Measurements from ENCODE around the gene B9D1.

Gene B9D1

GRCh38 chr17:19304209-19304608 lies 58.3 kb downstream of the B9D1 start:
- H3K9me3 ChIP-seq (ENCODE audit: insufficient read depth, low read length), result no peaks in the 10 kb centered on the region
- no peaks in the 10 kb centered on the region for H3K9me2 ChIP-seq (replicated peaks; ENCODE audit: insufficient read depth, low read length)
- H3K4me2 ChIP-seq (ENCODE audit: low read depth, low read length, poor library complexity, severe bottlenecking), result no peak overlapping the region
- H3K36me3 ChIP-seq (ENCODE audit: low read length), result no peaks in the 10 kb centered on the region
- no peaks in the 10 kb centered on the region for H4K20me1 ChIP-seq (ENCODE audit: low read depth, low read length)
- TF ChIP-seq EZH2phosphoT487 (conservative IDR thresholded peaks at IDR 0.05; ENCODE audit: low read length), result no peak
- no peak for TF ChIP-seq CTCF (IDR thresholded peaks at IDR 0.05; ENCODE audit: insufficient read depth, low read length, poor library complexity, severe bottlenecking)
- no peak overlapping the region for H3K27ac ChIP-seq (ENCODE audit: low read depth, low read length)
- H3F3A ChIP-seq (ENCODE audit: insufficient read depth), result peaks cover 10% of the 10 kb centered on the region
- no peak overlapping the region for H3K9ac ChIP-seq (ENCODE audit: low read length)
- no peaks in the 10 kb centered on the region for H3K27me3 ChIP-seq (ENCODE audit: low read length)
- no peaks in the 10 kb centered on the region for H3K79me2 ChIP-seq (ENCODE audit: insufficient read depth, low read length)
- no peak overlapping the region for H3K4me3 ChIP-seq (ENCODE audit: insufficient read depth, low read length, poor library complexity, severe bottlenecking)
- H2AFZ ChIP-seq (ENCODE audit: low read depth, low read length, severe bottlenecking), result no peak overlapping the region

- TF ChIP-seq EZH2phosphoT487 (conservative IDR thresholded peaks at IDR 0.05; ENCODE audit: low read length), result no peak
Measured at GRCh38 chr17:19303367-19303776, 59.2 kb downstream of the B9D1 start.

GRCh38 chr17:19302791-19303331 lies 59.7 kb downstream of the B9D1 start:
- Histone ChIP-seq H3K27ac (ENCODE audit: low read depth, low read length) (no peak overlapping the region), H4K20me1 (ENCODE audit: low read depth, low read length) (no peaks in the 10 kb centered on the region), H3K9ac (ENCODE audit: low read length) (no peak overlapping the region), H3K79me2 (ENCODE audit: insufficient read depth, low read length) (no peaks in the 10 kb centered on the region), H3K27me3 (ENCODE audit: low read length) (no peaks in the 10 kb centered on the region), H3K36me3 (ENCODE audit: low read length) (no peaks in the 10 kb centered on the region), H3K4me3 (ENCODE audit: insufficient read depth, low read length, poor library complexity, severe bottlenecking) (no peak overlapping the region), H2AFZ (ENCODE audit: low read depth, low read length, severe bottlenecking) (no peak overlapping the region), H3K9me2 (replicated peaks; ENCODE audit: insufficient read depth, low read length) (no peaks in the 10 kb centered on the region), H3F3A (ENCODE audit: insufficient read depth) (peaks cover 10% of the 10 kb centered on the region), H3K4me2 (ENCODE audit: low read depth, low read length, poor library complexity, severe bottlenecking) (no peak overlapping the region), H3K9me3 (ENCODE audit: insufficient read depth, low read length) (no peaks in the 10 kb centered on the region)
- no peak for TF ChIP-seq CTCF (IDR thresholded peaks at IDR 0.05; ENCODE audit: insufficient read depth, low read length, poor library complexity, severe bottlenecking)
- TF ChIP-seq EZH2phosphoT487 (conservative IDR thresholded peaks at IDR 0.05; ENCODE audit: low read length), result no peak

More at GRCh38 chr17:19303367-19303776, 59.2 kb downstream of the B9D1 start:
- Histone ChIP-seq H3F3A (ENCODE audit: insufficient read depth) (peaks cover 10% of the 10 kb centered on the region), H3K36me3 (ENCODE audit: low read length) (no peaks in the 10 kb centered on the region), H2AFZ (ENCODE audit: low read depth, low read length, severe bottlenecking) (no peak overlapping the region), H3K9ac (ENCODE audit: low read length) (no peak overlapping the region), H3K27ac (ENCODE audit: low read depth, low read length) (no peak overlapping the region), H3K9me2 (replicated peaks; ENCODE audit: insufficient read depth, low read length) (no peaks in the 10 kb centered on the region), H3K4me2 (ENCODE audit: low read depth, low read length, poor library complexity, severe bottlenecking) (no peak overlapping the region), H4K20me1 (ENCODE audit: low read depth, low read length) (no peaks in the 10 kb centered on the region), H3K9me3 (ENCODE audit: insufficient read depth, low read length) (no peaks in the 10 kb centered on the region), H3K27me3 (ENCODE audit: low read length) (no peaks in the 10 kb centered on the region), H3K4me3 (ENCODE audit: insufficient read depth, low read length, poor library complexity, severe bottlenecking) (no peak overlapping the region), H3K79me2 (ENCODE audit: insufficient read depth, low read length) (no peaks in the 10 kb centered on the region)

- Histone ChIP-seq H2AFZ (ENCODE audit: low read depth, low read length, severe bottlenecking) (no peak overlapping the region), H3K4me3 (ENCODE audit: insufficient read depth, low read length, poor library complexity, severe bottlenecking) (no peak overlapping the region), H3K36me3 (ENCODE audit: low read length) (no peaks in the 10 kb centered on the region), H3K27me3 (ENCODE audit: low read length) (no peaks in the 10 kb centered on the region), H3K9ac (ENCODE audit: low read length) (no peak overlapping the region), H4K20me1 (ENCODE audit: low read depth, low read length) (no peaks in the 10 kb centered on the region), H3K79me2 (ENCODE audit: insufficient read depth, low read length) (no peaks in the 10 kb centered on the region), H3K9me3 (ENCODE audit: insufficient read depth, low read length) (no peaks in the 10 kb centered on the region), H3F3A (ENCODE audit: insufficient read depth) (peaks cover 10% of the 10 kb centered on the region), H3K4me2 (ENCODE audit: low read depth, low read length, poor library complexity, severe bottlenecking) (no peak overlapping the region), H3K27ac (ENCODE audit: low read depth, low read length) (no peak overlapping the region), H3K9me2 (replicated peaks; ENCODE audit: insufficient read depth, low read length) (no peaks in the 10 kb centered on the region)
- TF ChIP-seq EZH2phosphoT487 (conservative IDR thresholded peaks at IDR 0.05; ENCODE audit: low read length) (no peak), CTCF (IDR thresholded peaks at IDR 0.05; ENCODE audit: insufficient read depth, low read length, poor library complexity, severe bottlenecking) (no peak)
Measured at GRCh38 chr17:19301973-19302372, 60.5 kb downstream of the B9D1 start.

Measured in SU-DHL-6 (cell line).